HepG2 (cell line): Measurements from ENCODE around the gene TACO1. TPM values are rescaled to one million over a fixed set of nuclear protein-coding genes. Genes with fewer than 3 reads are reported as not detected.

Source experiments
- ERF ChIP-seq: IDR thresholded peaks from 2 replicates; pipeline ENCODE4 v1.6.1; 2018; ENCODE audit warnings: missing biosample characterization, missing genetic modification reagents
- KMT2B ChIP-seq: IDR thresholded peaks from 2 replicates; pipeline ENCODE4 v1.6.1; 2016; ENCODE audit warnings: missing genetic modification reagents, missing compliant biosample characterization
- MLLT10 ChIP-seq: sonication (generic); formaldehyde crosslinking; IDR thresholded peaks from 2 replicates; pipeline ENCODE4 v1.4.0; 2020; ENCODE audit warnings: missing genetic modification reagents
- PATZ1 ChIP-seq: sonication (generic); formaldehyde crosslinking; IDR thresholded peaks from 2 replicates; pipeline ENCODE4 v1.4.0; 2020; ENCODE audit warnings: missing genetic modification reagents
- RXRB ChIP-seq: IDR thresholded peaks from 2 replicates; pipeline ENCODE4 v1.6.1; 2016; ENCODE audit warnings: borderline replicate concordance, missing genetic modification reagents, missing compliant biosample characterization
- SKI ChIP-seq: fragments of 450-650 bp; IDR thresholded peaks from one replicate; pipeline ENCODE4 v1.6.1; 2018; ENCODE audit warnings: mild to moderate bottlenecking; ENCODE audit not compliant: partially characterized antibody
- TEAD3 ChIP-seq: optimal IDR thresholded peaks from 2 replicates; pipeline ENCODE3; 2016; ENCODE audit warnings: borderline replicate concordance
- TEF ChIP-seq: sonication (generic); formaldehyde crosslinking; IDR thresholded peaks from 2 replicates; pipeline ENCODE4 v1.5.0; 2020; ENCODE audit warnings: missing genetic modification reagents
- TFDP1 ChIP-seq: IDR thresholded peaks from 2 replicates; pipeline ENCODE4 v1.6.1; 2016; ENCODE audit warnings: missing compliant biosample characterization, missing genetic modification reagents, borderline replicate concordance
- UBTF ChIP-seq: sonication (generic); formaldehyde crosslinking; IDR thresholded peaks from 2 replicates; pipeline ENCODE4 v1.4.0; 2020; ENCODE audit warnings: mild to moderate bottlenecking, missing genetic modification reagents
- ZFP91 ChIP-seq: sonication (generic); formaldehyde crosslinking; IDR thresholded peaks from 2 replicates; pipeline ENCODE4 v1.9.0; 2022; ENCODE audit warnings: missing genetic modification reagents, mild to moderate bottlenecking, borderline replicate concordance
- ZNF235 ChIP-seq: sonication (generic); formaldehyde crosslinking; IDR thresholded peaks from 2 replicates; pipeline ENCODE4 v1.8.1; 2023; ENCODE audit warnings: mild to moderate bottlenecking, missing genetic modification reagents, borderline replicate concordance
- ZNF292 ChIP-seq: sonication (generic); formaldehyde crosslinking; IDR thresholded peaks from 2 replicates; pipeline ENCODE4 v1.8.1; 2022; ENCODE audit warnings: mild to moderate bottlenecking, low read depth, missing genetic modification reagents, borderline replicate concordance
- ZNF468 ChIP-seq: sonication (generic); formaldehyde crosslinking; IDR thresholded peaks from 2 replicates; pipeline ENCODE4 v1.8.0; 2022; ENCODE audit warnings: mild to moderate bottlenecking, moderate library complexity, missing genetic modification reagents
- ZNF704 ChIP-seq: sonication (generic); formaldehyde crosslinking; IDR thresholded peaks from 2 replicates; pipeline ENCODE4 v1.8.1; 2023; ENCODE audit warnings: mild to moderate bottlenecking, inconsistent platforms, moderate library complexity, missing genetic modification reagents, borderline replicate concordance
- ZNF709 ChIP-seq: sonication (generic); formaldehyde crosslinking; IDR thresholded peaks from 2 replicates; pipeline ENCODE4 v1.5.0; 2020; ENCODE audit warnings: mild to moderate bottlenecking, missing genetic modification reagents
- ZNF766 ChIP-seq: sonication (generic); formaldehyde crosslinking; IDR thresholded peaks from 2 replicates; pipeline ENCODE4 v1.5.0; 2020; ENCODE audit warnings: missing genetic modification reagents, borderline replicate concordance
- ZNF891 ChIP-seq: sonication (generic); formaldehyde crosslinking; IDR thresholded peaks from 2 replicates; pipeline ENCODE4 v1.5.0; 2020; ENCODE audit warnings: mild to moderate bottlenecking, missing genetic modification reagents
- ZSCAN22 ChIP-seq: sonication (generic); formaldehyde crosslinking; IDR thresholded peaks from 2 replicates; pipeline ENCODE4 v1.4.0; 2020; ENCODE audit warnings: mild to moderate bottlenecking, missing genetic modification reagents
- polyA plus RNA-seq, 8 experiments: library from polyadenylated mRNA; depleted of rRNA in 3 of 8; stranded (reverse) in 7 of 8; unstranded in 1 of 8; fragments of >200 nt; fragmentation: Illumina TruSeq in 4 of 8; extraction: Trizol in 4 of 8; gene quantifications; 2 replicates each; pipeline versions ENCODE4 v1.2.1 to v1.2.3, GENCODE V29; 2011 to 2016; ENCODE audit warnings: low read depth in 4 of 8, missing spikeins in 1 of 8, mixed read lengths in 1 of 8; ENCODE audit not compliant: insufficient read depth in 1 of 8
- total RNA-seq, 5 experiments: library from RNA; depleted of rRNA; stranded (reverse); fragments of >200 nt; fragmentation: Illumina TruSeq; extraction: Trizol; gene quantifications; 2 replicates each; pipeline ENCODE4 v1.2.3, GENCODE V29; 2016; ENCODE audit warnings: low read depth in 1 of 5

The TACO1 gene
- total and polyA plus RNA-seq, 2 of the 13 experiments (the other 11 are each of a cell fraction or from before 2014, with no cell fraction given), result 34.7 to 53.6 TPM

- TF ChIP-seq KMT2B (CRISPR knock-in tag), result peak; percentile 67; the same call in 1 of the 2 replicates
- 0 out of 2 replicates have a peak, but pooled peaks have one; percentile 37 for TF ChIP-seq ZNF292 (CRISPR knock-in tag)
- no peak for TF ChIP-seq RXRB (CRISPR knock-in tag)
- TF ChIP-seq ZFP91 (CRISPR knock-in tag), result peak; percentile 49; the same call in 1 of the 2 replicates
- peak; percentile 80; the same call in 1 of the 2 replicates for TF ChIP-seq ZNF891 (CRISPR knock-in tag)
- 0 out of 2 replicates have a peak, but pooled peaks have one; percentile 40 for TF ChIP-seq ZNF235 (CRISPR knock-in tag)
- no peak for TF ChIP-seq ZNF468
- TF ChIP-seq TEF (CRISPR knock-in tag), result no peak
- TF ChIP-seq TFDP1, result 0 out of 2 replicates have a peak, but pooled peaks have one; percentile 23
- TF ChIP-seq SKI, result no peak
- TF ChIP-seq ERF (CRISPR knock-in tag), result peak; percentile 22; the same call in 1 of the 2 replicates
- 0 out of 2 replicates have a peak, but pooled peaks have one; percentile 42 for TF ChIP-seq ZNF704
- peak; percentile 62 for TF ChIP-seq PATZ1 (CRISPR knock-in tag)
- TF ChIP-seq ZNF766, result 0 out of 2 replicates have a peak, but pooled peaks have one; percentile 2
- 0 out of 2 replicates have a peak, but pooled peaks have one; percentile 66 for TF ChIP-seq ZSCAN22 (CRISPR knock-in tag)
- peak; percentile 30 for TF ChIP-seq TEAD3
- no peak; the same call in 1 of the 2 replicates for TF ChIP-seq ZNF709 (CRISPR knock-in tag)
- TF ChIP-seq UBTF (CRISPR knock-in tag), result peak; percentile 41
- no peak for TF ChIP-seq MLLT10 (CRISPR knock-in tag)
Observed at GRCh38 chr17:63622574-63623390, 22.1 kb downstream of the TACO1 start (continued).
